Activated CD4-positive, alpha-beta T cell treated with anti-CD3 and anti-CD28 coated beads, Interleukin-2, amount 50 U/mL, for 1 hour (primary cell): ENCODE data around the gene AGBL1.

Experiments
- DNase-seq: peaks from one replicate; pipeline ENCODE4 v3.0.0-alpha.2; 2020

Gene AGBL1

GRCh38 chr15:86255247-86255646 is 175.6 kb downstream of the AGBL1 start:
- no peak for DNase-seq

DNA sequence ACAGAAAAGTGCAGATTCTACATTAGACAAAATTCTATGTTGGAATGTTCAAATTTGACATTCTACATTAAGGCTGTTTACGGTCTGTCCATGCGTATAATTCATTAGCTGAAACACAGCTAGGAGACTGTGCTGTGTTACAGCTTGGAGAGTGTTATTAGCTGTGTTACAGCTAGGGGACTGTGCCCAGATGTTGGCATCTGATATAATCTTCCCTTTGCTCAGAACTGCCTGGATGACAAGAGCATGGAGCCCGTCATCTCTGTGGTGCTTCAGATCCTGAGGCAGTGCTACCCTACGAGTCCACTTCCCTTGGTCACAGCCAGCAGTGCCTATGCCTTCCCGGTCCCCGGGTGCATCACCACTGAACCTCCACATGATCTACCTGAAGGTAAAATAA is 177.0 kb downstream of the AGBL1 start:
- DNase-seq = no peak

DNA sequence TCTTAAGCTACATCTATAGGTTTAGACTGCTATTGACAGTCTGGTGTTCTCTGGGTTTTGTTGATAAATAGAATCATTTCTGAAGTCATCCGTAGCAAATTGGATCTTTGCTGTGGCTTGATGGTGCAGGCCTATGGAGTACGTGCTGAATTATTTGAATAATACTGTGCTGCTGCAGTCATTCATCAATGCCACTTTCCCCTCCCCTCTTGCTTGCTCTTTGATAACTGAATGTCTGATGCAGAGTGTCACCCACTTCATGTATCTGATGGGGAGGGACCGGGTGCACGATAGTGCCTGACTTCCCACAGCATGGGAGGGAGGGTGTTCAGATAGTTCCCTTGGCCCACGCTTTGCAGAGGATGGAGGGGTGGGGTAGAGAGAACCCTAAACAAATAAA is 179.9 kb downstream of the AGBL1 start:
- DNase-seq = no peak

GRCh38 chr15:86263230-86263629 is 183.6 kb downstream of the AGBL1 start:
- no peak for DNase-seq

DNA sequence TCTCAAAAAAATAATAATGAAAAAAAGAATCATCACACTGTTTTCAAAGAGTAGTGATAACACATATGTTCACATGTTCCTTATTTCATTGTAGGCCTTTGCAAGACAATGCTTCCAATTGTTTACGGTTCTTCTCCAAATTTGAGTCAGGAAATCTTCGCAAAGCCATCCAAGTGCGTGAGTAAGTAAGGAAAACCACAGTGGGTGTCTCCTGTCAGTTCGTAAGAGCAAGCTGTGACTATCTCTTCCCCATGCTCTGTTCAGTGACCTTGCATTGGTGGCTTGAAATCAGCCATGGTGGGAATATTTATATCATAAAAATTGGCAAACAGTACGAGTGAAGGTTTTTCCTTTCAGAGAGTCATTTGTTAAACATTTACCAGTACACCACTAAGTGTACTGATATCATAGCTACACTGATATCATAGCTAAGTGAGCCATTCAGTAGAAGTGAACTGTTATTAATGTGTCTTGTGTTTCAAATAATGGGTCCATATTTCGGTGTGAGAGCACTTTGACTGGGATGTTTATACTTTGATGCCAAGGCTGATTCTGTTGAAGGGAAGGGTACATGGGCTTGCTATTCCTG is 187.3 kb downstream of the AGBL1 start:
- no peak for DNase-seq

DNA sequence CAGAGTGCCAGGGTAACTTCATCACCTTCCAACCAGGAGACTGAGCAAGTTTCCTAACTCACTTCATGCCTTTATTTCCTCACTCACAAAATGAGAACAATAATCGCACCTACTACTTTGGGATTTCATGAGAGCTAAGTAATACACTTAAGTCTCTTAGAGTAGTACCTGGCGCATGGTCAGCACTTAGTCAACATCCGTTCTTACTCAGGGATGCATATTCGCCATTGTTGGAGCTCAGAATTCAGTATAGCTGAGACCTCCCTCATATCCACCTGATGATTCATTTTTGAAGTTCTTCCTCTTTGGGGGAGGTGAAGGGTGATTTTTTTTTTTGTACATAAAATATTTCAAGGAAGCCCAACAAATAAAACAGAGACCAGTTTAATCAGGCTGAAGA is 188.2 kb downstream of the AGBL1 start:
- no peak for DNase-seq

DNA sequence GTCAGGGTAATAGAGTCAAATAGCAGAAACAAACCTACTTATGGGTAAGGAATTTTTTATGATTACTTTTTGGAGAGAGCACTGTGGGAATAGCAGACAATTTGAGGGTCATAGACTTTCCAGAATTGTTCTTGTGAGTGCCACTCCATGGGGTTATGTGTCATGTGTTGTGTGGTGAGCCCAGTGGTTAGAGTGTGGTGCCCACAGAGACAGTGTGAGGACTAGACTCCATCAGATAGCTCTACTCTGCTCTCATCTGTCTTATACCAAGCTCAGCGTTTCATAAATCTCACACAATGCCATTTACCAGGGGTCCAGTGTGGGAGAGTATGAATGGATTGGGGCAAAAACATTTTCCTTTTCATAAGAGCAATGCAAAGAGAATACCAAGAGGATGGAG is 188.9 kb downstream of the AGBL1 start:
- no peak for DNase-seq

GRCh38 chr15:86273309-86273708 is 193.6 kb downstream of the AGBL1 start:
- DNase-seq = no peak

DNA sequence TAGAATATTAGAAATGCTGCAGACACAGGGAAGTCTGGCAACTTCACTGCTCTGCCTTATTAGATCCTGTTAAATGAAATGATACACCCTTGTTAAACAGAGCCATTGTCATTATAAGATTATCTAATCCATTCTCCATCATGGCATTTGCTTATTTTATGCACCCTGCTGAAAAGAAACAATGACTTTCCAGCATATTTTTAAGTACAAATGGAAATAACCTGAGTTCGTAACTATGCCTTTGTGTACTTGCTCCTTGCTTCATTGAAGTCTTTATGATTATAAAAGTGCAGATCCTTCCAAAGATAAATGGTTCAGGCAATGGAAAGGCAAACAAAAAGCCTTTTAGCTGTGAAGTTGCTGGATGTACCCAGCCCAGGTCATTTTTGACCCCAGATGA is 195.7 kb downstream of the AGBL1 start:
- DNase-seq = no peak

DNA sequence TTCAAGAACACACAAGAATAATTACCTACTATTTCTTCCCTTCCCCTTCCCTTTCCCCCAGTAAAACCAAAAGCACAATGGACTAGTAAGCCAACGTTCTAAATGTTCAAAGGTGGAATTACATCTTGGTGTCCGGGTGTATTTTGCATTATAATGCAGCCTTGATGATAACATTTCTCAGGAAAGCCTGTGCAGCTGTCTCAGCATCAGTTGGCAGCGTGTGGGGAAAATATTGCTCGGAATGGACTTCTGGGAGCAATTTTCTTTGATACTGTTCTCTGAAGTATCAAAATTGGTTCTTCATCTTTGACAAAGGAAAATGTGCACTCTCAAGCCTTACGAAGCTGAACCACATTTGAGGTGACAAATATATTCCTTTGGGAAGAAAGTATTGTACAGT is 198.9 kb downstream of the AGBL1 start:
- DNase-seq = no peak

GRCh38 chr15:86284635-86285034 is 205.0 kb downstream of the AGBL1 start:
- DNase-seq = no peak

GRCh38 chr15:86295511-86295910 is 215.8 kb downstream of the AGBL1 start:
- DNase-seq = no peak

GRCh38 chr15:86296769-86297168 is 217.1 kb downstream of the AGBL1 start:
- no peak for DNase-seq

GRCh38 chr15:86300390-86301125 is 220.9 kb downstream of the AGBL1 start:
- no peak for DNase-seq

- no peak for DNase-seq
Observed at GRCh38 chr15:86311568-86312280, 232.1 kb downstream of the AGBL1 start.

- DNase-seq = no peak
Observed at GRCh38 chr15:86312486-86312885, 232.8 kb downstream of the AGBL1 start.

GRCh38 chr15:86316216-86316615 is 236.5 kb downstream of the AGBL1 start:
- DNase-seq = no peak

DNA sequence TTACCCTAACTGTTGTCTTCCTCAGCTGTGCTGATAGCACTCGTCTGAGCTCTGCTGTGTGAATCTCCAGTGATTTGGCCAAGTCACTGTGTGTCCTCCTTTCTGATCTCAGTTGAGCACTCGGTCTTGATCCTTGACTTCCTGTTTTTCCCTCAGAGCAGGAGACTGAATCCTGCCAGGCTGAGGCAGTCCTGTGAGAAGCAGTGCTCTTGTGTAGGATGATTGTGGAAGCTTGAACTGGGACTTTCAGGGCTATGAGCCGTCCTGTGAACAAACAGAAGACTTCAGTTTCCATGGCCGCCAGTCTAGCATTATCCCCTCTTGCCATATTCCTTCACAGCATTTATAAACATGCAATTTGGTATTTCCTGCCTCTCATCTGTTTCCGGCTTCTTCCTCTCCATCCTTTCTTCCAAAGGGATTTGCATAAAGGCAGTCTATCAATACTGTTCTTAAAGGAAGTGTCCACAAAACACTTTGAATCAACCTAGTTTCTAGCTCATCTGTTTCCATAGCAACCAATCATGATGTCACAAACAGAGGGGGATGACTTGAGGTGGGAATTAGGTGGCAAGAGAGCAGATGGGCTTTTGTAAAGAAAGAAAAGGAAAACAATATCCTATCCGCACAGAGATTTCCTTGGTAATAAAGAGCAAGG is 237.2 kb downstream of the AGBL1 start:
- DNase-seq = no peak

DNA sequence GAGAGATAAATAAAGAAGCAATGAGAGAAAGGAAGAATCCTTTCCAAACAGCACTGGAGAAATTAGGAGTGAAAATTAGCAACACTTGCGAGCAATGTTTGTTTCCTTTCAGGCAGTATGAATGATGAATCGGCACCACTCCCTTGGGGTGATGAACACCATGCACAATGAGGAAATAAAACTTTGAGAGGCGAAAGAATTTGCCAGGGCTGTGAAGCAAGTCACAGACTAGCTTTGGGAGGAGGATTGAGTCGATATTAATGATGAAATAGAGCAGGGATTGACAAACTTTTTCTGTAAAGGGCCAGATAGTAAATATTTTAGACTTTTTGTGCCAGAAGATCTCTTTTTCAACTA is 237.7 kb downstream of the AGBL1 start:
- no peak for DNase-seq

GRCh38 chr15:86322629-86323028 is 243.0 kb downstream of the AGBL1 start:
- DNase-seq = no peak

DNA sequence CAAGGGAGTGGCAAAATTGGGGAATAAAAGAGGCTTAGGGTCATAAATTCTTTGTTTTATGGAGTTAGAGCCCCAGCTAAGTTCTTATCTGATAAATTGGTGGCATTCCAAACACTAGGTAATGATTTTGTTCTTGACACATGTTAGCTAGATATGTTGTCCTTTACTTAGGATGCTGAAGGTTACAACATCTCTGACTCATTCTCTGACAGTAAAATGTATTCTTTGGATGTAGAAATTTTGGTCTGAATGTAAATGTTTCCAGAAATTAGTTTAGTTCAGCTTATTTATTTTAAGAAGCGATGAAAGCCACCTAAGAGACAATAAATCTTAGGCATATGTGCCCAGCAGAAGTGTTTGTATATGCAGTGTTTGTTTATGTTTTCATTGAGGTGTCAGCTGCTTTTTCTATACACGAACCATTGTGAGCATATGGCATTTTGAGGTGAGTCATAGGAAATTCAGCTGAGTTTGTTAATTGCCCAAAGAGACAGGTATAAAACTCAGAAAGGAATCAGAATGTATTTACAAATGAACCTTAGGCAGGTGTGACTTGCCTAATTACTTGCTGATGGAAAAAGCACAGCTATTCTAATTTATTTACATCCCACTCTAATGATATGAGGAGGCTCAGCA is 247.7 kb downstream of the AGBL1 start:
- no peak for DNase-seq

- DNase-seq = no peak
Observed at GRCh38 chr15:86328658-86329057, 249.0 kb downstream of the AGBL1 start.

DNA sequence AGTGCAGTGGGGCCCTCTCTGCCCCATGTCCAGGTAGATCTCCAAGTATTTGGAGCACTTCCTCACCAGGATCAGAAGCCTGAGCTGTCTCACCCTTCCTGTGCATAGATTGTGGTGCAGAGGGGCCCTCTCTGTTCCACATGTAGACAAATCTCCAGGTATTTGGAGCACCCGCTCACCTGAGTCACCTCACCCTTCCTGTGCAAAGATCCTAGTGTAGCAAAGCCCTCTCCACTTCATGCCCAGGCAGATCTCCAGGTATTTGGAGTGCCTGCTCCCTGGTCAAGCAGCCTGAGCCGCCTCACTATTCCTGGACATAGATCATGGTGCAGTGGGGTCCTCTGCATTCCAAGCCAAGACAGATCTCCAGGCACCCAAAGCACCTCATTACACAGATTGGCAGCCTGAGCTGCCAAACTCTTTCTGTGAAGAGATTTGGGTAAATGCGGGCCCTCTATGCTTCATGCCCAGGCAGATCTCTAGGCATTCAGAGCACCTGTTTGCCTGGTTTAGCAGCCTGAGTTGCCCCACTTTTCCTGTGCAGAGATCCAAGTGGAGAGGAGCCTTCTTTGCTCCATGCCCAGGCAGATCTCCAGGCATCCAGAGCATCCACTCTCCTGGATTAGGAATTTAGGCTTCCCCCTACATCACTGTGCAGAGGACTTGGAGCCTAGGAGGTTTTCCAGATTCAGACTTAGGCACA is 249.8 kb downstream of the AGBL1 start:
- DNase-seq = no peak
